ENCODE results near the gene PCNX1. TPM values are rescaled to one million over a fixed set of nuclear protein-coding genes. Genes with fewer than 3 reads are reported as not detected.
"Not testable (repeated sequence)": the region's sequence is repeated elsewhere in the genome, so short reads cannot be mapped to it uniquely, and the experiment has no call there.

Gene PCNX1
- 51.0 and 72.5 TPM in 2 replicates for total RNA-seq

- peak within 1 kb of the TSS; percentile 98 for H2AFZ ChIP-seq (ENCODE audit: low read length)
- peaks cover 48% of the 10 kb centered on the region for H3K79me2 ChIP-seq (ENCODE audit: insufficient read depth, low read length)
- H3K9me3 ChIP-seq (ENCODE audit: low read depth, low read length), result no peaks in the 10 kb centered on the region
- H3K27me3 ChIP-seq (ENCODE audit: insufficient read depth, low read length), result no peaks in the 10 kb centered on the region
- H3K4me3 ChIP-seq (ENCODE audit: insufficient read depth, low read length), result peak within 1 kb of the TSS; percentile 85
- H3K4me1 ChIP-seq (ENCODE audit: insufficient read depth, low read length), result peaks cover 24% of the 10 kb centered on the region
- H4K20me1 ChIP-seq (ENCODE audit: insufficient read depth, low read length), result peaks cover 30% of the 10 kb centered on the region
- H3K4me2 ChIP-seq (ENCODE audit: insufficient read depth, low read length), result peak within 1 kb of the TSS; percentile 89
- peak within 1 kb of the TSS; percentile 89 for H3K27ac ChIP-seq (ENCODE audit: low read depth, low read length)
- DNase-seq (ENCODE audit: insufficient read length, low spot score, missing footprints), result peak; percentile 99
- H3K36me3 ChIP-seq (ENCODE audit: insufficient read depth, low read length), result no peaks in the 10 kb centered on the region
- peak; percentile 59 for TF ChIP-seq CTCF (IDR thresholded peaks at IDR 0.05; ENCODE audit: extremely low read depth, low read depth, low read length)
These were observed at the start of gene PCNX1 for GRCh38 chr14:70907176-70907995. Gene PCNX1 (plus strand): TSS chr14:70907459. CDS start chr14:70907851, 392 bp downstream.

- Histone ChIP-seq H4K20me1 (ENCODE audit: insufficient read depth, low read length) (no peaks in the 10 kb centered on the region), H3K4me3 (ENCODE audit: insufficient read depth, low read length) (no peak overlapping the region), H3K4me1 (ENCODE audit: insufficient read depth, low read length) (peaks cover 12% of the 10 kb centered on the region), H3K4me2 (ENCODE audit: insufficient read depth, low read length) (no peak overlapping the region), H3K27ac (ENCODE audit: low read depth, low read length) (peak overlapping the region; percentile 9), H2AFZ (ENCODE audit: low read length) (no peak overlapping the region), H3K27me3 (ENCODE audit: insufficient read depth, low read length) (peaks cover 3% of the 10 kb centered on the region), H3K36me3 (ENCODE audit: insufficient read depth, low read length) (no peaks in the 10 kb centered on the region), H3K9me3 (ENCODE audit: low read depth, low read length) (no peaks in the 10 kb centered on the region), H3K79me2 (ENCODE audit: insufficient read depth, low read length) (no peaks in the 10 kb centered on the region)
- DNase-seq (ENCODE audit: insufficient read length, low spot score, missing footprints), result no peak
- TF ChIP-seq CTCF (IDR thresholded peaks at IDR 0.05; ENCODE audit: extremely low read depth, low read depth, low read length), result no peak
These were observed 49.8 kb upstream of the PCNX1 start for GRCh38 chr14:70857496-70857890.

- no peak for TF ChIP-seq CTCF (IDR thresholded peaks at IDR 0.05; ENCODE audit: extremely low read depth, low read depth, low read length)
- no peak overlapping the region for H2AFZ ChIP-seq (ENCODE audit: low read length)
- H3K27me3 ChIP-seq (ENCODE audit: insufficient read depth, low read length), result peaks cover 3% of the 10 kb centered on the region
- no peaks in the 10 kb centered on the region for H3K36me3 ChIP-seq (ENCODE audit: insufficient read depth, low read length)
- no peaks in the 10 kb centered on the region for H3K79me2 ChIP-seq (ENCODE audit: insufficient read depth, low read length)
- H3K4me2 ChIP-seq (ENCODE audit: insufficient read depth, low read length), result no peak overlapping the region
- H3K27ac ChIP-seq (ENCODE audit: low read depth, low read length), result no peak overlapping the region
- no peak overlapping the region for H3K4me3 ChIP-seq (ENCODE audit: insufficient read depth, low read length)
- H3K9me3 ChIP-seq (ENCODE audit: low read depth, low read length), result no peaks in the 10 kb centered on the region
- H4K20me1 ChIP-seq (ENCODE audit: insufficient read depth, low read length), result no peaks in the 10 kb centered on the region
- peaks cover 12% of the 10 kb centered on the region for H3K4me1 ChIP-seq (ENCODE audit: insufficient read depth, low read length)
- no peak for DNase-seq (ENCODE audit: insufficient read length, low spot score, missing footprints)
These were observed 48.6 kb upstream of the PCNX1 start for GRCh38 chr14:70858641-70859040.

- not testable (repeated sequence) for DNase-seq (ENCODE audit: insufficient read length, low spot score, missing footprints); H3K9me3 ChIP-seq (ENCODE audit: low read depth, low read length); H3K27ac ChIP-seq (ENCODE audit: low read depth, low read length); H2AFZ ChIP-seq (ENCODE audit: low read length); H3K79me2 ChIP-seq (ENCODE audit: insufficient read depth, low read length); H3K36me3 ChIP-seq (ENCODE audit: insufficient read depth, low read length); H4K20me1 ChIP-seq (ENCODE audit: insufficient read depth, low read length); H3K4me2 ChIP-seq (ENCODE audit: insufficient read depth, low read length); H3K27me3 ChIP-seq (ENCODE audit: insufficient read depth, low read length); H3K4me1 ChIP-seq (ENCODE audit: insufficient read depth, low read length); H3K4me3 ChIP-seq (ENCODE audit: insufficient read depth, low read length)
These were observed 40.3 kb upstream of the PCNX1 start for GRCh38 chr14:70866992-70867391.
